HG02642 (cell line): ENCODE data around the gene SUMO1.

Experiments
- ATAC-seq: cut with Tn5 transposase; IDR thresholded peaks from one replicate; pipeline ENCODE4 v1.9.1; 2021; ENCODE audit warnings: mild to moderate bottlenecking; ENCODE audit not compliant: unreplicated experiment, poor library complexity

SUMO1 gene

GRCh38 chr2:202201220-202202160 is 36.9 kb downstream of the SUMO1 start:
- ATAC-seq = no peak

GRCh38 chr2:202196727-202197126 is 41.7 kb downstream of the SUMO1 start:
- no peak for ATAC-seq

- no peak for ATAC-seq
Observed at GRCh38 chr2:202194418-202194817, 44.0 kb downstream of the SUMO1 start.

GRCh38 chr2:202193881-202194353 is 44.5 kb downstream of the SUMO1 start:
- no peak for ATAC-seq

- no peak for ATAC-seq
Observed at GRCh38 chr2:202193305-202193704, 45.1 kb downstream of the SUMO1 start.

- ATAC-seq = no peak
Observed at GRCh38 chr2:202187570-202187969, 50.8 kb downstream of the SUMO1 start.

GRCh38 chr2:202186641-202187202 is 51.7 kb downstream of the SUMO1 start:
- ATAC-seq = no peak

- no peak for ATAC-seq
Observed at GRCh38 chr2:202185156-202185555, 53.2 kb downstream of the SUMO1 start.

GRCh38 chr2:202184557-202184956 is 53.8 kb downstream of the SUMO1 start:
- ATAC-seq = no peak

- no peak for ATAC-seq
Observed at GRCh38 chr2:202178346-202178958, 59.9 kb downstream of the SUMO1 start.

- ATAC-seq = peak; percentile 86
Observed at GRCh38 chr2:202172439-202173211, 65.8 kb downstream of the SUMO1 start.

- ATAC-seq = no peak
Observed at GRCh38 chr2:202171241-202171825, 67.1 kb downstream of the SUMO1 start.

GRCh38 chr2:202169832-202170424 is 68.5 kb downstream of the SUMO1 start:
- ATAC-seq = no peak

- no peak for ATAC-seq
Observed at GRCh38 chr2:202169131-202169530, 69.3 kb downstream of the SUMO1 start.

- ATAC-seq = no peak
Observed at GRCh38 chr2:202165945-202166344, 72.5 kb downstream of the SUMO1 start.

GRCh38 chr2:202165208-202165607 is 73.2 kb downstream of the SUMO1 start:
- no peak for ATAC-seq

- no peak for ATAC-seq
Observed at GRCh38 chr2:202164411-202164810, 74.0 kb downstream of the SUMO1 start.

GRCh38 chr2:202161151-202161835 is 77.1 kb downstream of the SUMO1 start:
- ATAC-seq = no peak

- no peak for ATAC-seq
Observed at GRCh38 chr2:202158796-202159195, 79.6 kb downstream of the SUMO1 start.
